Liver (tissue), 3 donors: ENCODE results near the gene STX16.

Experiments used
- EGR1 ChIP-seq, 2 donors: IDR thresholded peaks; 2 replicates each; pipeline ENCODE4 v1.6.1; 2016 to 2018; ENCODE audit warnings: antibody characterized with exemption in 2 of 2, low read depth in 2 of 2
- FOXA1 ChIP-seq: IDR thresholded peaks from 2 replicates; pipeline ENCODE4 v1.6.1; 2016; ENCODE audit warnings: antibody characterized with exemption
- GABPA ChIP-seq, 2 donors: IDR thresholded peaks in 1 of 2; conservative IDR thresholded peaks in 1 of 2; 2 replicates each; pipeline ENCODE4 v1.6.1; 2016; ENCODE audit warnings: antibody characterized with exemption in 2 of 2, mild to moderate bottlenecking in 1 of 2, moderate library complexity in 1 of 2
- HNF4G ChIP-seq: IDR thresholded peaks from 2 replicates; pipeline ENCODE4 v1.6.1; 2016; ENCODE audit warnings: antibody characterized with exemption
- JUND ChIP-seq, 2 donors: IDR thresholded peaks; 2 replicates each; pipeline ENCODE4 v1.6.1; 2016; ENCODE audit warnings: antibody characterized with exemption in 2 of 2
- RXRA ChIP-seq, 2 donors: IDR thresholded peaks; 2 replicates each; pipeline ENCODE4 v1.6.1; 2017 to 2018; ENCODE audit warnings: antibody characterized with exemption in 2 of 2, mild to moderate bottlenecking in 1 of 2
- SP1 ChIP-seq: IDR thresholded peaks from 2 replicates; pipeline ENCODE4 v1.6.1; 2018; ENCODE audit warnings: antibody characterized with exemption, mild to moderate bottlenecking
- TAF1 ChIP-seq: conservative IDR thresholded peaks from 2 replicates; pipeline ENCODE4 v1.6.1; 2016; ENCODE audit warnings: antibody characterized with exemption, mild to moderate bottlenecking
- YY1 ChIP-seq: IDR thresholded peaks from 2 replicates; pipeline ENCODE4 v1.6.1; 2016; ENCODE audit warnings: antibody characterized with exemption, mild to moderate bottlenecking
- TF ChIP-seq, protein P1 (sequence below): IDR thresholded peaks from 2 replicates; pipeline ENCODE4 v1.6.1; 2016; ENCODE audit warnings: antibody characterized with exemption
- TF ChIP-seq, protein P2 (sequence below): fragments of 150-350 bp; IDR thresholded peaks from 2 replicates; pipeline ENCODE4 v1.5.1; 2017; ENCODE audit warnings: improper control_type of control experiment, low read depth, low read length; ENCODE audit not compliant: missing input control
- TF ChIP-seq, protein P3 (sequence below): IDR thresholded peaks from 2 replicates; pipeline ENCODE4 v1.6.1; 2016; ENCODE audit warnings: antibody characterized with exemption
- TF ChIP-seq, protein P4 (sequence below): IDR thresholded peaks from 2 replicates; pipeline ENCODE4 v1.6.1; 2016; ENCODE audit warnings: antibody characterized with exemption
- donor health status: healthy.
- donor health status: healthy.

DNA sequence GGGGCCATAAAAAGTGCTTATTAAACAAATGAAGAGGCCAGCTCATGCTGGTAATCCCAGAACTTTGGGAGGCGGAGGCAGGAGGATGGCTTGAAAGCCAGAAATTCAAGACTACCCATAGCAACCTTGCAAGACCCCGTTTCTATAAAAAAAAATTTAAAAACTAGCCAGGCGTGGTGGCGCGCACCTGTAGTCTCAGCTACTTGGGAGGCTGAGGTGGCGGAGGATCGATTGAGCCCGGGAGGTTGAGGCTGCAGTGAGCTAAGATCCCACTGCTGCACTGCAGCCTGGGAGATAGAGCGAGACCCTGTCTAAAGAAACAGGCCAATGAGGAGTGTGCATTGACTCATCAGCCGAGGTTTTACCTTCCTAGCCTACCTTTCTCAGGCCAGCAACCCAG, 56.7 kb downstream of the STX16 start:
- TF ChIP-seq, protein P1, sequence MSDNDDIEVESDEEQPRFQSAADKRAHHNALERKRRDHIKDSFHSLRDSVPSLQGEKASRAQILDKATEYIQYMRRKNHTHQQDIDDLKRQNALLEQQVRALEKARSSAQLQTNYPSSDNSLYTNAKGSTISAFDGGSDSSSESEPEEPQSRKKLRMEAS: no peak
- TF ChIP-seq, protein P2, sequence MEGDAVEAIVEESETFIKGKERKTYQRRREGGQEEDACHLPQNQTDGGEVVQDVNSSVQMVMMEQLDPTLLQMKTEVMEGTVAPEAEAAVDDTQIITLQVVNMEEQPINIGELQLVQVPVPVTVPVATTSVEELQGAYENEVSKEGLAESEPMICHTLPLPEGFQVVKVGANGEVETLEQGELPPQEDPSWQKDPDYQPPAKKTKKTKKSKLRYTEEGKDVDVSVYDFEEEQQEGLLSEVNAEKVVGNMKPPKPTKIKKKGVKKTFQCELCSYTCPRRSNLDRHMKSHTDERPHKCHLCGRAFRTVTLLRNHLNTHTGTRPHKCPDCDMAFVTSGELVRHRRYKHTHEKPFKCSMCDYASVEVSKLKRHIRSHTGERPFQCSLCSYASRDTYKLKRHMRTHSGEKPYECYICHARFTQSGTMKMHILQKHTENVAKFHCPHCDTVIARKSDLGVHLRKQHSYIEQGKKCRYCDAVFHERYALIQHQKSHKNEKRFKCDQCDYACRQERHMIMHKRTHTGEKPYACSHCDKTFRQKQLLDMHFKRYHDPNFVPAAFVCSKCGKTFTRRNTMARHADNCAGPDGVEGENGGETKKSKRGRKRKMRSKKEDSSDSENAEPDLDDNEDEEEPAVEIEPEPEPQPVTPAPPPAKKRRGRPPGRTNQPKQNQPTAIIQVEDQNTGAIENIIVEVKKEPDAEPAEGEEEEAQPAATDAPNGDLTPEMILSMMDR: no peak
- TF ChIP-seq YY1 (no peak), EGR1 (IDR thresholded peaks at IDR 0.05; ENCODE audit: low read depth in 2 of 2) (no peak), SP1 (no peak), JUND (IDR thresholded peaks at IDR 0.05) (no peak), FOXA1 (no peak), TAF1 (no peak), HNF4G (no peak), RXRA (IDR thresholded peaks at IDR 0.05) (no peak), GABPA (IDR thresholded peaks at IDR 0.05 in 1 of 2, conservative IDR thresholded peaks at IDR 0.05 in 1 of 2) (no peak)
- TF ChIP-seq, protein P3, sequence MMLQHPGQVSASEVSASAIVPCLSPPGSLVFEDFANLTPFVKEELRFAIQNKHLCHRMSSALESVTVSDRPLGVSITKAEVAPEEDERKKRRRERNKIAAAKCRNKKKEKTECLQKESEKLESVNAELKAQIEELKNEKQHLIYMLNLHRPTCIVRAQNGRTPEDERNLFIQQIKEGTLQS: no peak
- TF ChIP-seq, protein P4, sequence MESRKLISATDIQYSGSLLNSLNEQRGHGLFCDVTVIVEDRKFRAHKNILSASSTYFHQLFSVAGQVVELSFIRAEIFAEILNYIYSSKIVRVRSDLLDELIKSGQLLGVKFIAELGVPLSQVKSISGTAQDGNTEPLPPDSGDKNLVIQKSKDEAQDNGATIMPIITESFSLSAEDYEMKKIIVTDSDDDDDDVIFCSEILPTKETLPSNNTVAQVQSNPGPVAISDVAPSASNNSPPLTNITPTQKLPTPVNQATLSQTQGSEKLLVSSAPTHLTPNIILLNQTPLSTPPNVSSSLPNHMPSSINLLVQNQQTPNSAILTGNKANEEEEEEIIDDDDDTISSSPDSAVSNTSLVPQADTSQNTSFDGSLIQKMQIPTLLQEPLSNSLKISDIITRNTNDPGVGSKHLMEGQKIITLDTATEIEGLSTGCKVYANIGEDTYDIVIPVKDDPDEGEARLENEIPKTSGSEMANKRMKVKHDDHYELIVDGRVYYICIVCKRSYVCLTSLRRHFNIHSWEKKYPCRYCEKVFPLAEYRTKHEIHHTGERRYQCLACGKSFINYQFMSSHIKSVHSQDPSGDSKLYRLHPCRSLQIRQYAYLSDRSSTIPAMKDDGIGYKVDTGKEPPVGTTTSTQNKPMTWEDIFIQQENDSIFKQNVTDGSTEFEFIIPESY: no peak
